ENCODE data around the gene SRSF3. TPM values are rescaled to one million over a fixed set of nuclear protein-coding genes. Genes with fewer than 3 reads are reported as not detected.
"Not testable (repeated sequence)": the region's sequence is repeated elsewhere in the genome, so short reads cannot be mapped to it uniquely, and the experiment has no call there.

SRSF3 gene
- total and polyA plus RNA-seq, 7 donors, result 101 to 292 (median 144) TPM

- Histone ChIP-seq H3K27ac (peak overlapping the region; percentile 47 to 97 (median 94)), H3K4me1 (peaks cover 0 to 74% (median 69%) of the 10 kb centered on the region in 4 donors), H3K27me3 (no peaks in the 10 kb centered on the region), H3K36me3 (peaks cover 32 to 68% (median 59%) of the 10 kb centered on the region in 4 donors), H3K9me3 (no peaks in the 10 kb centered on the region), H3K4me3 (peak overlapping the region; percentile 5 to 79 (median 48))
- intact Hi-C loops (cut with DNase I), result loop anchor here (5.0 kb wide), 1 partner anchor 866 kb away; no protein-coding TSS in a partner anchor
- TF ChIP-seq POLR2AphosphoS5 (IDR thresholded peaks at IDR 0.05) (no peak), CTCF (IDR thresholded peaks at IDR 0.05) (no peak), EP300 (IDR thresholded peaks at IDR 0.05) (no peak), POLR2A (IDR thresholded peaks at IDR 0.05) (no peak)
- DNase-seq, result peak; percentile 18
- 6 to 39% methylated on average over 9 of the region's 9 CpGs for WGBS, 2 donors
These were observed 4.2 kb downstream of the SRSF3 start for GRCh38 chr6:36598326-36598725.

- Histone ChIP-seq H3K4me3 (peak overlapping the region; percentile 5 to 79 (median 48)), H3K36me3 (peaks cover 37 to 73% (median 64%) of the 10 kb centered on the region in 4 donors), H3K9me3 (no peaks in the 10 kb centered on the region), H3K27ac (peak overlapping the region; percentile 47 to 97 (median 94)), H3K27me3 (no peaks in the 10 kb centered on the region), H3K4me1 (peaks cover 0 to 74% (median 71%) of the 10 kb centered on the region in 4 donors)
- peak; percentile 29 for DNase-seq
- 54 to 60% methylated on average over 11 of the region's 11 CpGs for WGBS, 2 donors
- no peak for TF ChIP-seq POLR2A (IDR thresholded peaks at IDR 0.05)
- no peak for TF ChIP-seq CTCF (IDR thresholded peaks at IDR 0.05)
- no peak for TF ChIP-seq EP300 (IDR thresholded peaks at IDR 0.05)
- TF ChIP-seq POLR2AphosphoS5 (IDR thresholded peaks at IDR 0.05), result no peak
- intact Hi-C loops (cut with DNase I), result loop anchor here (1.0 to 5.0 kb wide), 2 partner anchors 9 to 867 kb away; no protein-coding TSS in a partner anchor
These were observed 4.7 kb downstream of the SRSF3 start for GRCh38 chr6:36598739-36599318.

GRCh38 chr6:36599791-36600209 lies 5.6 kb downstream of the SRSF3 start:
- H3K27me3 ChIP-seq, result no peaks in the 10 kb centered on the region
- no peak for TF ChIP-seq POLR2A (IDR thresholded peaks at IDR 0.05)
- TF ChIP-seq POLR2AphosphoS5 (IDR thresholded peaks at IDR 0.05), result no peak
- no peak for TF ChIP-seq EP300 (IDR thresholded peaks at IDR 0.05)
- no peak for TF ChIP-seq CTCF (IDR thresholded peaks at IDR 0.05)
- no peaks in the 10 kb centered on the region for H3K9me3 ChIP-seq
- DNase-seq, result peak; percentile 71
- peaks cover 44 to 83% (median 73%) of the 10 kb centered on the region in 4 donors for H3K36me3 ChIP-seq
- peaks cover 0 to 83% (median 81%) of the 10 kb centered on the region in 4 donors for H3K4me1 ChIP-seq
- intact Hi-C loops (cut with DNase I), result loop anchor here (1.0 to 5.0 kb wide), 2 partner anchors 9 to 867 kb away; no protein-coding TSS in a partner anchor
- H3K4me3 ChIP-seq, result peak overlapping the region; percentile 7 to 71 (median 18)
- peak overlapping the region; percentile 14 to 95 (median 69) for H3K27ac ChIP-seq
- WGBS, 2 donors, result 66 to 67% methylated on average over 14 of the region's 14 CpGs

- H3K4me3 ChIP-seq, result peak overlapping the region in 2 of 4 donors; percentile 23 to 71
- peak overlapping the region; percentile 29 to 95 (median 69) for H3K27ac ChIP-seq
- intact Hi-C loops (cut with DNase I), result no loop called here
- DNase-seq, result no peak
- H3K9me3 ChIP-seq, result no peaks in the 10 kb centered on the region
- no peaks in the 10 kb centered on the region for H3K27me3 ChIP-seq
- peaks cover 0 to 92% (median 89%) of the 10 kb centered on the region in 4 donors for H3K4me1 ChIP-seq
- 70 to 76% methylated on average over 6 of the region's 6 CpGs for WGBS, 2 donors
- TF ChIP-seq EP300 (IDR thresholded peaks at IDR 0.05) (no peak), POLR2AphosphoS5 (IDR thresholded peaks at IDR 0.05) (no peak), CTCF (IDR thresholded peaks at IDR 0.05) (no peak), POLR2A (IDR thresholded peaks at IDR 0.05) (no peak)
- H3K36me3 ChIP-seq, result peaks cover 44 to 91% (median 79%) of the 10 kb centered on the region in 4 donors
These were observed 6.5 kb downstream of the SRSF3 start for GRCh38 chr6:36600564-36601146.

GRCh38 chr6:36601818-36602217 lies 7.7 kb downstream of the SRSF3 start:
- peaks cover 0 to 100% (median 97%) of the 10 kb centered on the region in 4 donors for H3K4me1 ChIP-seq

More at GRCh38 chr6:36601818-36602217, 7.7 kb downstream of the SRSF3 start:
- H3K27ac ChIP-seq, result peak overlapping the region in 3 of 4 donors; percentile 34 to 95 (median 92)
- H3K9me3 ChIP-seq; H3K27me3 ChIP-seq; H3K4me3 ChIP-seq; DNase-seq; intact Hi-C loops (cut with DNase I): not testable (repeated sequence)
- peaks cover 44 to 98% (median 79%) of the 10 kb centered on the region in 4 donors for H3K36me3 ChIP-seq
- 47 to 56% methylated on average over 3 of the region's 3 CpGs for WGBS, 2 donors

All from sigmoid colon (tissue), 7 donors.